ENCODE data around the gene PRKN. TPM values are rescaled to one million over a fixed set of nuclear protein-coding genes. Genes with fewer than 3 reads are reported as not detected.

Gene PRKN
- 0.02 to 0.24 TPM (median 0.02 TPM) in 3 of 5 replicates, not detected in the others for total RNA-seq (2022; extraction: Qiagen RNA extraction)

DNA sequence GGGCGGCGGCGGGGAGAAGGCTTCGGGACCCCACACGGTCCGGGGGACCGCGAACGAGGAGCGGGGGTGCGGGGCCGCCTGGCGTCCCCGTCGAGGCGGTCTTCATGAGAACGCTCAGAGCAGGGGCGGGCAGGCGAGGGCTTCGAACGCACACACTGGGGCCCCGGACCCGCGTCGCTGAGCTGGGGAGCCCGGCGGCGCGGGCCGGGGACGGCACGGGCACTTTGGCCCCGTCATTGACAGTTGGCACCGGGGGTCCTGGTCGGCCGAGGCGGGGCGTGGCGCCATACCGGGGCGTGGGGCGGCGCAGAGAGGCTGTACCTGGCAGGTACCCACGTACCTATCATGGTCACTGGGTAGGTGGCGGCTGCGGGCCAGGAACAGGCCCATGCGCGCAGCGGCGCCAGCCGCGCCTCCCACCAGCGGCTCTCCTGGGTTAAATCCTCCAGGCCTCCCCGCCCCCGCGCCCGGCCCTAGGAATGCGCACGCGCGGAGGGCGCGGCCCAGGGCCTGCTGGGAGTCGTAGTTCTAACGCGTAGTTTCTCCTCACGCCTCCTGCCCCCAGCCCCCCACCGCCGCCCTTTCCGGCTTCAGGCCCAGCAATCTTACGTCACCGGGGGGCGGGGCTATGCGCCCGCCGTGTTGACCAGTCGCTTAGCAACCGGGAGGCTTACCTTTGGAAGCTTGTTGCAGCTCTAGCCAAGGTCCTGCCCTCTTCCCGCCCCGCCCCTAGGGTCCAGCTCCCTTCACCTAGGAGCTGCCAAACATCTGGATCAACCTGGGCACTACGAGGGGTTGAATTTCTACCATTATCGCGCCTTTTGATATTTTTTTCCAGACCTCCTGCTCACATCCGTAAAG lies at the start of gene PRKN, which contains the start of gene PACRG:
PRKN (minus strand) TSS at position 445 of the 861 bp plus-strand sequence.
PACRG (plus strand) TSS at position 653 of the 861 bp plus-strand sequence.

Other genes starting within 250 kb of the PRKN start
- 0.06 to 0.18 TPM in 2 of 5 replicates, not detected in the others for gene PACRG, start 208 bp upstream of the PRKN start, total RNA-seq (2022; extraction: Qiagen RNA extraction)